Stimulated activated CD4-positive, alpha-beta T cell treated with anti-CD3 and anti-CD28 coated beads, Interleukin-12 subunit alpha, Interleukin-12 subunit beta, amount 100 ng/mL, for 4 hours (primary cell): ENCODE data around the gene PLEKHG7.
"Not testable (repeated sequence)": the region's sequence is repeated elsewhere in the genome, so short reads cannot be mapped to it uniquely, and the experiment has no call there.

Experiments used
- DNase-seq: peaks from one replicate; pipeline ENCODE4 v3.0.0-alpha.2; 2020

The PLEKHG7 gene

DNA sequence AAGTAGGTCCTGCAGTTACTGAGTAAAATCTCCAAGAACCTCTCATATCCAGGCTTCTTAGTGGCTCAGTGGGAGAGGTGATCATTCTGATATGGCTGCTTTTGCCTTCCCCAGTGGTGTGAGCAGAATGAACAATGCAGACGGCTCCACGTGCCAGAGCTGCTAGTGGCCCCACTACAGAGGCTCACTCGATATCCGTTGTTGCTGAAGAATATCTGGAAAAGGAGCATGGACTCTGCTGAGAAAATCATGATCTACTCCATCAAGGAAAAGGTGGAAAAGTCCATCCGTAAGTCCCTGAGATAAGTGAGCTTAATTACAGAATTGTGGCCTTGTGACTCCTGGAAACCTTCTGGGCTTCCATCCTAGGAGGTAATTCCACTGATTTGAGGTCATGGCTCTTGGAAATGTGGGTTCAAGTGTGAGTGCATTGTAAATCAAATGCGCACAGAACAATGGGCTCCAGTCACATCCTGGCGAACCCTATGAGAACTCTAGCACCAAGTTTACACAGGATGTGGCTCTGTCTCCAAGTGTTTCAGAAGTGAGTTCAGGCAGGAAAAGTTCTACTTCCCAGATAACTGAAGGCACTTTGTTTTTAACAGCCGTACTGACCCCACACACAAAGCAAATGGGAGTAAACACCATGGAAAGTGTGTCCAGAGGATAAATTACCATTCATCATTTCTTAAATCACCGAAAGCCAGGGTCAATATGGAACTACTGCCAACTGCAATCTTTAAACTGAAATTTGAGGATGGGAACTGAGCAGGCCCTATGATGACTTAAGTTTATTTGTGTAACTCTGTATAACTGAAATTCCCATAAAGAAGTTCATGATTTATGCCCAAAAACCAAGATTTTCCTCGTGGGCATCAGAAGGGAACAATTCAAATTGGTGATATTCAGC lies 51.4 kb downstream of the PLEKHG7 start:
- DNase-seq = no peak

DNA sequence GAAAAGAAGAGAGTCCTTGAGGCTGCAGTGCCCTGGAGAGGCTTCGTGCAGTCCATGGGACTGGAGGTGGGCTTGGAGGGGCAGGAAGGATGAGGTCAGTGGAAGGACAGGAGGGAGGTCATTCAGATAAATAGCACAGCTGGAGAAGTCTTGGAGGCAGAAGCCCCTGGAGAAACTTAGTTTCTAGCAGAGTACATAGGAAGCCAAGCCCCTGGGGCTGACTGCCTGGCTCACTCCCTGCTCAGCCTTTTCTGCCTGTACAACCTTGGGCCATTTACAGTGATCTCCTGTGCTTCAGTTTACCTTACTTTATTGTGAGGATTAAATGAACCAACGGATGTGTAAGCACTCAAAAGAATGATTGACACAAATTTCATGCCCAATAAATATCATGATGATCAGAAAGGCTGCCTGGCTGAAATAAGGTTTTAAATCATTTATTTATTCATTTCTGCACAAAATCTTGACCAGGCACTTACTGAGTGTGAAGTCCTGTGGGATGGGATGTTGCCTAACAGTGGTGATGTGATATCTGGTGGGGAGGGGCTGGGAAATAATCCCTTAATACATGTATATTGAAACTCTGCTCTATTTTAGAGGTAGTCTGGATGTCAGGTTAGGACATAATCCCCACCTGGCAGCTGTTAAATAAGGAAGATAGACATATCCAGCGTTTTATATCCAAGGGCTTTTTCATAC lies 54.3 kb downstream of the PLEKHG7 start:
- no peak for DNase-seq

DNA sequence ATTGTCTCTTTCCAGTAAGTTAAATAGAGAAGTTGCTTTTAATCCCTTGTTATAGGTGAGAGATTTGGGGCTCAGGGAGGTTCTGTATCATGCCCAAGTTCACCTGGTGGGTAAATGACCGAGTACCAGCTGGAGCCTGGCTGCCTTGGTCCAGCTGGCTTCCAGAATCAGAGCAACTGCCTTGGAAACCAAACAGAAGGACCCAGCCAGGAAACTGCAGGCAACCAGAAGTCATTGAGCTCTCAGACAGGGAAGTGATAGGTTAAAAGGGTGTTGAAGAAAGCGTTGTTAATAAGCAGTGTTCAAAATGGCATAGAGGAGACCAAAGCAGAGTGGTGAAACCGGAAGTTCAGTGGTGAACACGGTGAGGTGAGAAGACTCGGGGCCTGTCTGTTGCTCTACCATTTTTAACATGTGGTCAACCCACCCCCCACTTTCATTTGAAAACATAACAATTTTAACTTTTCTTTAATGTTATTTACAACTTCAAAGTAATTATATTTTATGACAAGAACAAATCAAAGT lies 54.9 kb downstream of the PLEKHG7 start:
- DNase-seq = no peak

DNA sequence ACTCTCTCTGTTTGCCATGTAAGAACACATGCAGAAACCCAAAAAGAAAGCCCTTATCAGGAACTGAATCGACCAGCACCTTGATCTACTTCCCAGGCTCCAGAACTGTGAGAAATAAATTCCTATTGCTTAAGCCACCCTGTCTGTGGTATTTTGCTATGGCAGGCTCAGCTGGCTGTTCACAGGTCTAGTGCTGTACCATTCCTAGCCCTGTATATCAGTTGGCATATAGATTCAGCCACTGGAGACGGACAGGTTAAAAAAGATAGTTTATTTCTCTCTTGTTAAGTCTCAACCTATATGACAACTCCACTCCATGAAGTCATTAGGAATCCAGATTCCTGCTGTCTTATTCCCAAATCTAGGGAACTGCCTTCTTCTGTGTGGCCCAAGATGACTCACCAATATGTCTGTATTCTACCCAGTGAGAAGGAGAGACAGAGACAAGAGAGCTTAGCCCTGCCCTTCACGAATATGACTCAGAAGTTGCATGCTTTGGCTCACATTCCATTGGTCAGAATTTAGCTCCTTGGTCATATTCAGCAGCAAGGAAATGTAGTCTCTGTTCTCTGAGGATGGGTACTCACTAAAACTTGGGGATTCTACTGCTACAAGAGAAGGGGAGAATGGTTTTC lies 57.0 kb downstream of the PLEKHG7 start:
- DNase-seq = no peak

DNA sequence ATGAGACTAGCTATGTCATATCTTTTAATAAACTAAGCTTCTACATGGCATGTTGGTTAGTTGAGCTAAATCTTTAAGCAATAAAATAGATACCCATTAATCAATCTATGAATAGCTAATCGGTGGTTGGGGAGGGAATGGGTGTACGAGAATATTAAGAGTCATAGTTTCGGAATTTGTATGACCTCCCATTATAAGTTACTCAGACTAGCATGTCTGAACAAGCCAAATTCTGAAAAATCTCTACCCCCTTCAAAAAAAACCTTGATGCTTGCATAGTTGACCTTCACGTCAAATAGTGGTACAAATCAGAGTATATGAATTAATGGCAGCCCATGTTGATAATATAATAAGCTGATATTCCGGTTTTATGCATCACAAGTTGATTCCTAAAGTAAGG lies 60.0 kb downstream of the PLEKHG7 start:
- no peak for DNase-seq

DNA sequence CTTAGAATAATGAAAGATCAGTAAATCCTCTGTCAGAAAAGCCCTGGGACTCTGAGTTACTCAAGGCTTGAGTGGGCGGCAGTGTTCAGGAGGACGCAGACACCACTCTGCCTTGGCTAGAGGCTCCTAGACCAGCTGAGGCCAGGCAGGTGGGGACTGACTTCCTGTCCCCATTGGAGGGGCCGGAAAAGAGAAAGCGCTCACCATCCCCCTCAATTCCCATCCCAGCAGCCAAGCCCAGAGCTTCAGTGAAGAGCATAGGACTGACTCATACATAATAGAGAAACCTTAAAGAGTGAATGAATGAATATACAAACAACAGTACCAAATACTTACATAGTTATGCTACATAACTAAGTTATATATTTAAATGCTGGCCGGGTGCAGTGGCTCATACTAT lies 62.0 kb downstream of the PLEKHG7 start:
- DNase-seq = no peak

DNA sequence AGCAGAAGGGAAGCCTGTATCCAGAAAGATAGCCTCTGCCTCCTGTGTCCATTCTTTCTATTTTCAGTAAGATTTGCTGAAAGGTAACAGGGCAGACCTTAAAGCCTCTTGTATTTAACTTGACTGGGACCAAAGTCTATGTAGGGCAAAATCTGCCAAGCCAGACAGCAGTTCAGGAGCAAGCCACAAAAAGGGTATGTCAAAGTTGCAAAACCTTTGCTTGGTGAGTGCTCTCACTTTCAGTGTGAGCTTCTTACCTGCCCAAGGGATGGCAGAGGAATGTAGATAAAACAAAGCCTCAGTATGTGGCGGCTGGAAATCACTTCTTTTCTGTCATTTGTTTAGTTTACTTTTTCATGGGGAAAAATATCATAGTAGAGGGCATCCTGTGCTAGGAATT lies 63.1 kb downstream of the PLEKHG7 start:
- DNase-seq = no peak

DNA sequence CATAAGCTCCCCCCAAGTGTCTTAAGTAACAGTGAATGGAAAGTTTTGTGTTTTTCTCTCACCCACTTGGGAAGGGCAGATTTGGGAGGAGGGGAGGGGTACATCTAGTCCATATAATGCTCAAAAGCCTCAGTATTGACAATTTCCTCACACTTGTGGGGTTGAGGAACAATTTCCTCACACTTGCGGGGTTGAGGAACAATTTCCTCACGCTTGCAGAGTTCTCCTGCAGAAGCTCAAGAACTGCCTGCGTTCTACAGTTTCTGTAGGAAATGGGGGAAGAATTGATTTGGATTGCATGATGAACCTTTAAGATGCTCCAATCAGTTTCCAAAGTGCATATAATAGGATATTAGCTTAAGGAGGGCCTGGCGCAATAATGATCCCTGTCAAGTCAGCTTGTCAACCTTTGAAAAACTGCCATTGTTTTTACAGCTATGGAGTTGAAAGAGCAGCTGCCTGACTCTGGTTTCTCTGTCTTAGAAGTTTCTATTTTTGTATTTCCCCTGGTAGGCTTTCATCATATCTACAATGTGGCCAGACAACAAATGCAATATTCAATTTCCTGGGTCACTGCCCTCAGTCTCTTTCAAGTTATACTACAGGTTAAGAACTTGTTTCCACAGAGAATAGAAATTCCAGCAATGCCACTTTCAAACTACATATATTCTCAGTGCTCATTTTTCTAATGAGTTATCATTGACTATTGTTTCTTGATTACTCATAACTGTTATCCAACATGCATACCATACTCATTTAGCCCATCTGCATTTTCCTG lies 66.5 kb downstream of the PLEKHG7 start:
- no peak for DNase-seq

DNA sequence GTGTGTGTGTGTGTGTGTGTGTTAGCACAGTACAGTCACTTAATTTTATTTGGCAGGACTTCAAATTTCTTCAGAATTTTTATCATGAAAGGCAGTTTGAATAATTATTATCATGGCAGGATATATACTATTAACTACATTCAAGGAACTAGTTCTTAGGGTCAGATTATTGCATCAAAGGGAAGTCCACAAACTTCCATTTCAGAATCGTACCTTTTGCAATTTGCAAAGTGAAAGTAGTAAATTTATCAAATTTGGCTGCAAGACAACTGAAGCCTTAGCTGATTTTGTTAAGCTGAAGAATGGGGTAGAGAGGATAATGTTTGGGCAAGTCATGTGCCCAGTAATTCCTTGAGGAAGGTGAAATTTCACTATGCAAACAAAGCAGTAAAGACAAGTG lies 68.2 kb downstream of the PLEKHG7 start:
- DNase-seq = no peak

DNA sequence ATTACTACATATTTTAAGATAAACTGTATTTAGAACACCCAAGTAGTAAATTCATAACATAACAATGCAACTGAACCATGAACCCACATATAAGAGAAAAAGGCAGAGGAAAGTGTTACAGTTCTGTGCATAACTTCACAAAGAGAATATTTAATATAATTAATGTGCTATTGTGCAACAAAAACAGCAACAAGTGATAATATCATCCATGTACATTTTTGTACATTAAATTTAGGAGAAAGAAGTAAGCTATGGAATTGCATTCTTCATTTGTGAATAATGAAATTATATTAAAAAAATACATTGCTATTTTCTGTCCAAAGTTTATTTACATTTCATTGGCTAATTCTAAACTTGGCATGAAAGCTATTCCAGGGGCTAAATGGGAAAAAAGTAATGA lies 72.6 kb downstream of the PLEKHG7 start:
- no peak for DNase-seq

DNA sequence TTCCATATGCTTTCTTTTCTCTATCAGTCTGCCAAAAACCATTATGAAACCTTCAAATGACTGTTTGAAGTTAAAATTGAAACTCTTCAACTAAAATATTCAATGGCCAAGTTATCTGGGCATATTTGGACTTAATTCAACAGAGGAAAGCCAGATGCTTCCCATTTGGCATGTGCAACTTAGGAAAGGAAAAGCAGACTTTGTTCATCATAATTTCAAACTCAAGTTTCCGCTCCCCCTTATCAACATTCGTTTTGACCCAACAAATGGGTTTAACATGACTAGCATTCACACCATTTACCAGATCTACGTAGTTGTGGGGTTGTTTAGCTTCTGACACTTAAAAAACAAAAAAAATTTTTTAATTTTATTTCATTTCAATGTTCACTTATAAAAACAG lies 75.7 kb downstream of the PLEKHG7 start:
- no peak for DNase-seq

DNA sequence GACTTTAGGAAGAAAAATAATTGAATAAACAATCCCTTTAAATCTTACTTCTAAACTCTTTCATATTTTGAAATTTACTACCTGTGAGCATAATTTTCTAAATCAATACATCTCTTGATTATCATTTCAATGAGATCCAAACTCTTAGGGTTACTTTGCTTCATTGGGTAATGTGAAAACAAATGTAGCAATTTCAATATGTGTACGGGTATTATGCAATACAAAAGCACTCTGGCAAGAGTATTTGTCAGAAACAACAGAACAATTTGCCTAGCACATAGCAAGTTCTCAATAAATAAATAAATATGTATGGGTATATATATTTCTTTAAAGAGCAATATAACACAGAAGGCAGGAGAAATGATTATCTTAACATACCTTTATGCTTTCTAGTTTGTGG lies 77.1 kb downstream of the PLEKHG7 start:
- DNase-seq = no peak

DNA sequence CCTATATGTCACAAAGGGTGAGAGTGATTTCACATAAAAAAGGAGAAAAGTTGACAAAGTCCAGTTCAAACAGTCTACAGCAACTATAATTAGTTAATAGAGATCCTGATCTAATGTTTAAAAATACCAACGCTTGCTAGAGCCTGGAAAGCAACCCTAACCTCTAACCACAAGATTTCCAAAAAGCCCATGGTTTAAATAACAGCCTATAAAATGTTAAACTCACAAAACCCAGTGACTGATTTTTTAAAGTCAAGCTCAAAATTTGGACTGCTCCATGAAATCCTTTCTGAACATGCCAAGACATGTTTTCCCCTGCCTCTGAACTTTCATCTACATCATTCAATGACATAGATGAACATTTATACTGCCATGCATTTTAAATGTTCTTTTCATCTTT lies 81.6 kb downstream of the PLEKHG7 start:
- DNase-seq = no peak

DNA sequence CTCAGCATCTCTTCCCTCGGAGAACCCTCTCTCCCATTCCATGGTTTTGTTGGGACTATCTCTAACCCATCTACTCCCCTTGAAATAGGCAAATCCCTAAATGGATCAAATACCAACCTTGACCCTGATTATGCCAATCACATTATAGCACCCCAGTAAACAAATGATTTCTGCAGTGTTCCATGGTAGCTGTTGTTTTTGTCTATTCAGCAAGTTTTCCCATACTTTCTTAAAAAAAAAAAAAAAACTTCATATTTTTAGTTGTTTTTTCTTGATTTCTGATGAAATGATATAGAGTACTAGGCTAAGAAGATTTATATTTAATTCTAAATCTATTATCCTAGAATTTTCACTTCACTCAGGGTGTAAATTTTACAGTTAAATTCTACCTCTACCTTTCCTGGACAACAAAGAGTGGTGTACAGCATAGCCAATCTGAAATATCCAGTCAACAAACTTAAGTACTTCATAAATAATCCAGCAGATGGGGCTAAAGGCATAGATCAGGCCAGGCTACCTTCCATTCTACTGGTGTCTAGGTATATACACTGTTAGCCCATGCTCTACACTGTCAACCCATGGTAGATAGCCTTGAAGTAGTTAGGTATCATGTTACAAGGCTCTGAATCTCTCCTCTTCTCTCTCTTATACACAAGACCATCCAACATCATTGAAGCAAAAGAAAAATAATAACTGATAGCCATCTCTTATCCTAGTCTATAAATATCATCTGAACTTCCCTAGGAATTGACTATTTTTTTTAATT lies 82.2 kb downstream of the PLEKHG7 start:
- DNase-seq = no peak

DNA sequence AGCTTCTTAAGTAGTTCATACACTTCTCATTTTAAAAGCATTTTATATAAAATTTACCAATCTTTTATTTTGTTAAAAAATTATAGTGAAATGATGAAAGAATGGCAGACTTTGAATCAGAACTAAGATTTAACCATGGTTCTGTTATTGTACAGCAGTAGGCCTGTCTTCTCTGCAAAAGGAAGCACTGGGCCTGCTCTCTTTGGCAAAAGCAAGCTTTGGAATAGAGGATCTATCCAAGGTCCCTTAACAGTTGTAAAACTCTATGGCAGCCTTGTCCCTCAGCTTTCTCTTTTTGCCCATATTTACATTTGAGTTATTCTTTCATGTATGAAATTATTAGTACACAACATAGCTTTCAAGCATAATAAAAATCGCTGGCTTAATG lies 82.8 kb downstream of the PLEKHG7 start:
- DNase-seq = no peak

DNA sequence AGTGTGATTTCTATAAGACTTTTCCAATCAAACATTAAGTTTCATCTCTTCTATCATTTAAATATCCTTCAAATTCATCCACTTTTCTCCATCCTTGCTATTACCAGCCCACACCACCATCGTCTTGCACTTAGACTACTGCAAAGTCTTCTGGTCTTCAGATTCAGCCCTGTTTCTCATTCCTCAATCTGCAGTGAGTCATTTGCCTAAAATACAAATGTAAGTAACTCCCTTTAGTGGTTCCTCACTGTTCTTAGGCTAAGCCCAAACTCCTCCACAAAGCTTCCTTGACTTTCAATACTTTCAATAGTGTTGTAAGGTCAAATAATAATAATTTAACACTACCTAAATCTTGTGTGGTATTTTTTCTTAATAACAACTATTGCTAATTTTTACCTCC lies 83.3 kb downstream of the PLEKHG7 start:
- DNase-seq = no peak

DNA sequence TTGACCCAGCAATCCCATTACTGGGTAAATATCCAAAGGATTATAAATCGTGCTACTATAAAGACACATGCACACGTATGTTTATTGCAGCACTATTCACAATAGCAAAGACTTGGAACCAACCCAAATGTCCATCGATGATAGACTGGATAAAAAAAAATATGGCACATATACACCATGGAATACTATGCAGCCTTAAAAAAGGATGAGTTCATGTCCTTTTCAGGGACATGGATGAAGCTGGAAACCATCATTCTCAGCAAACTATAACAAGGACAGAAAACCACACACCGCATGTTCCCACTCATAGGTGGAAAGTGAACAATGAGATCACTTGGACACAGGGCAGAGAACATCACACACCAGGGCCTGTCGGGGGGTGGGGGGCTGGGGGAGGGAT lies 91.6 kb downstream of the PLEKHG7 start:
- not testable (repeated sequence) for DNase-seq

DNA sequence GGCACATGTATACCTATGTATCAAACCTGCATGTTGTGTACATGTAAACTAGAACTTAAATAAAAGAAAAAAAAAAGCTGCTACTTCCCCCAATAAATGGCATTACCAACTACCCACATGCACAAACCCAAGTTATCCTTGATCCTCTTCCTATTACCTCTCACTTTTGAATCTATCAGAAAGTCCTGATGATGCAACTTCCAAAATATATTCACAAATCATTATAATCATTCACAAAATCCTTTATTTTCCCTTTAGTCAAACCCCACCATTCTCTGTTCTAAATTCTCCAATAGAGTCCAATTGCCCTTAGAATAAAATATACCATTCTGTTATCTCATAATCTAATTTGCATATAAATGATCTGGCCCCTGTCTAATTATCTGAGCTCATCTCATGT lies 92.0 kb downstream of the PLEKHG7 start:
- DNase-seq = no peak

DNA sequence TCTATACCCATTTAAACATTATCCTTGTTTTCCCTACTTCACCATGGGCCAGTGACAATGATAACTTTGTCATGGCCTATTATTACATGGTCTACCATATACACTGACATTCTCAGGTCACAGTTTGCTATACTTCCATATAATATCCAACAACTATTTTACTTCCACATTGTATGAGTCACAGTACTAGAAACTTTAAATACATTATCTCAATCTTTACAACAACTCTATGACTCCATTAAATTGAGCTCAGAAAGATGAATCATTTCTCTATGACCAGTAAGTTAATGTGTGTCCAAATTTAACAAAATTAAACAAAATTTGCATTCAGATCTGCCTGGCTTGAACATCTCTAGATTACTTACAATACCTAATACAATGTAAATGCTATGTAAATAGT lies 93.9 kb downstream of the PLEKHG7 start:
- DNase-seq = no peak

DNA sequence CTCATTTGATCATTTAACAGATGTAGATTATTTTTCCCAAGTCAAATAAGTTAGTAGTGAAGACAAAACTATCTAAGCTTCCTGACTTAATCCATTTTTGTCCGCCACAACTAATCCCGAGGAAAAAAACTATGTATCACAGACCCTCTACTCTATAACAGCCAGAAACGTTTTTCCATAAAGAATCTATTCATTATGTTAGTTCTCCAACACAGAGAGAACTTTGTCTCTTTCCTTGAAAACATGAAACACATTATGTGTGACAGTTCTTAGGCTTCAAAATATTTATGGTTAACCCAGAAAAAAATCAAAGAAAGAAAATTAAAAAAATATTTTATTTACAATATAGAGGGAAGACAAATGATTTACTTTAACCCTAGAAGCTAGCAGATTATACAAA lies 100.1 kb downstream of the PLEKHG7 start:
- no peak for DNase-seq

DNA sequence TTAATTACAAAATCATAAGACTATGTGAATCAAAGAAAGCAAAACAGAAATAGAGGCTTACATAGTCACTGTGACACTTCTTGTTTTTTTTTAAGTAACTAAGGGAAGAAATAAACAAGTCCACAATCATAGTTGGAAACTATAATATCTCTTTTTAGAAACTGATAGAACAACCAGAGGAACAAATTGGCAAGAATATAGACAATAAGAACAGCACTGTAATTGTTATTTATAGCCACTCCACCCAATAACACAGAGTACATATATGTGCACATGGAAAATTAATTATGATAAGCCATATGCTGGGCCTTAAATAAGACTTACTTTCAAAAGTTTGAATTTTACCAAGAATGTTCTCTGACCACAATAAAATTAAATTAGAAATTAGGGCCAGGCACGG lies 101.1 kb downstream of the PLEKHG7 start:
- no peak for DNase-seq

DNA sequence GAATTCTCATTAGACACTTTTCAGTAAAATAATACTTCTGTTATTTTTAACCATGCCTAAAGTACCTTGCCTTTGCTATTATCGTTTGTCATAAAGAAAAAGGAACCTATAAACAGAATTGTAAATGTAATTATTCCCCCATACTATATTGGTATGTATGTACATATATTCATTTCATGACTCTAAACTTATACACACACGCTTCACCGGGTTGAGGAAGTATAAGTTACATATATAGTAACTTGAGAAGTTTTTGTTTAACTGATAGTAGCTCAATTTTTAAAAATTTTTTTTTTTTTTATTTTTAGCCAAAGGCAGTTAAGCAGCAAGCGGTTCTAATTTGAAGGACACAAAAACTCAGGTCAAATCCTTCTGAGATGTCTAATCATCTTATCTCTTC lies 107.6 kb downstream of the PLEKHG7 start:
- no peak for DNase-seq
